ENCODE measurements around the gene NAGS. TPM values are rescaled to one million over a fixed set of nuclear protein-coding genes. Genes with fewer than 3 reads are reported as not detected.

The NAGS gene
- total RNA-seq: 6.9 and 11.7 TPM in 2 replicates

DNA sequence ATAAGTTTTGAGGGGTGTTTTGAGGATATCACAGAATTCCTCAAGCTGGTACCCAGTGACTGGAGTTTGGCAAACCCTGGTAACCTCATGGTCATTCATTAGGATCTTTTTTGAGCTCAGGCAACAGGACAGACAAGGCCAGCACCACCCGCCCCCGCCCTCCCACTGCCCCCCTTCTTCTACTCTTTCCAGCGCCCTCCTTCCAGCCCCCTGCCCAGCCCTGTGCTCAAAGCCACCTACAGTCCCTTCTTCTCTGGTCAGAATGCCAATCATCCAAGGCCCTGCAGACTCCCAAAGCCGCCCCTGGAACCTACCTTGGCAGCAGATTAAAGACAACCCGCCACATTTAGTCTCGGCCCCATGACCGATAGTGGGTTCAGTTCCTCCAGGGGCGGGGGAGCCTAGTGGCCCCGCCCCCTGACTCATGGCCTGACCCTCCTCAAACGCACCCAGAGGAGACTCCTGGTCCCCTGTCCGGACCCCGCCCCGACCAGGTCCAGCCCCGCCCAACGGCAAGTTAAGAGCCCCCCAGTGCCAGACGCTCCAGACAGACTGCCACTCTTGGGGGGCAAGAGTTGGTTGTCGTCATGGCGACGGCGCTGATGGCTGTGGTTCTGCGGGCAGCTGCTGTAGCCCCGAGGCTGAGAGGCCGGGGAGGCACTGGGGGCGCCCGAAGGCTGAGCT, at the start of gene NAGS:
Gene NAGS (plus strand): TSS at position 546 of the 684 bp plus-strand sequence. CDS start 42 bp downstream, at position 588.

GRCh38 chr17:44014437-44015172, 10.2 kb downstream of the NAGS start, which contains the start of gene TMEM101:
Gene TMEM101, minus strand, starts transcription at chr17:44014963. Its CDS starts 11 bp downstream, at chr17:44014952.

Small RNA genes lying within 50 kb of the gene (small RNA-seq; reads per million reads assigned to genes)
- not detected for gene RF00012

Other genes starting within 250 kb of the NAGS start
- gene SOST, start 245.8 kb upstream of the NAGS start, total RNA-seq: not detected in 2 replicates
- 81.7 and 90.8 TPM in 2 replicates for gene DUSP3, start 225.6 kb upstream of the NAGS start, total RNA-seq
- not detected in 2 replicates for gene CFAP97D1, start 224.2 kb upstream of the NAGS start, total RNA-seq
- gene MPP3, start 171.5 kb upstream of the NAGS start, total RNA-seq: 5.9 and 8.2 TPM in 2 replicates
- gene CD300LG, start 157.4 kb upstream of the NAGS start, total RNA-seq: under 0.01 TPM in 1 of 2 replicates, not detected in the other
- gene MPP2, start 97.1 kb upstream of the NAGS start, total RNA-seq: 0.33 and 0.38 TPM in 2 replicates
- not detected in 2 replicates for gene PPY, start 62.1 kb upstream of the NAGS start, total RNA-seq
- 0.33 TPM in 1 of 2 replicates, not detected in the other for gene PYY, start 50.7 kb upstream of the NAGS start, total RNA-seq
- 33.1 and 50.0 TPM in 2 replicates for gene TMEM101, start 10.3 kb downstream of the NAGS start, total RNA-seq
- 83.8 and 85.9 TPM in 2 replicates for gene LSM12, start 62.0 kb downstream of the NAGS start, total RNA-seq
- gene G6PC3, start 66.1 kb downstream of the NAGS start, total RNA-seq: 32.7 and 34.8 TPM in 2 replicates
- 25.4 and 44.1 TPM in 2 replicates for gene HDAC5, start 119.0 kb downstream of the NAGS start, total RNA-seq
- 2.3 and 4.2 TPM in 2 replicates for gene HROB, start 137.3 kb downstream of the NAGS start, total RNA-seq
- gene ASB16, start 166.1 kb downstream of the NAGS start, total RNA-seq: not detected in 2 replicates
- gene TMUB2, start 182.3 kb downstream of the NAGS start, total RNA-seq: 28.8 and 29.4 TPM in 2 replicates
- 53.0 and 55.2 TPM in 2 replicates for gene ATXN7L3, start 195.3 kb downstream of the NAGS start, total RNA-seq
- gene UBTF, start 215.1 kb downstream of the NAGS start, total RNA-seq: 56.8 and 59.8 TPM in 2 replicates

All from vein endothelial cell (primary cell).